Stimulated activated CD4-positive, alpha-beta T cell treated with anti-CD3 and anti-CD28 coated beads, TNF-alpha, amount 100 ng/mL, for 4 hours (primary cell): Measurements from ENCODE around the gene ZNF414.
"Not testable (repeated sequence)": the region's sequence is repeated elsewhere in the genome, so short reads cannot be mapped to it uniquely, and the experiment has no call there.

Experiments
- DNase-seq, 3 experiments: peaks; one replicate each; pipeline ENCODE4 v3.0.0-alpha.2; 2020; ENCODE audit warnings: low read depth in 3 of 3

The ZNF414 gene, protein sequence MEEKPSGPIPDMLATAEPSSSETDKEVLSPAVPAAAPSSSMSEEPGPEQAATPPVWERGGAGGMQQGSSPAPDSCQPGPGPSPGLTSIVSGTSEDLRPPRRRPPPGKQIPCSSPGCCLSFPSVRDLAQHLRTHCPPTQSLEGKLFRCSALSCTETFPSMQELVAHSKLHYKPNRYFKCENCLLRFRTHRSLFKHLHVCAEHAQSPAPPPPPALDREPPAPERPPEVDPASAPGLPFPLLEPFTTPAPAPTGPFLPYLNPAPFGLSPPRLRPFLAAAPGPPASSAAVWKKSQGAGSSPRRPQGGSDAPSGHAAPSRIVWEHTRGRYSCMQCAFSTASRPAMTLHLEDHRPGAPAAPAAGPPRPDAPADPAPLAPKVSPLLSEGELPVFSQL

DNA sequence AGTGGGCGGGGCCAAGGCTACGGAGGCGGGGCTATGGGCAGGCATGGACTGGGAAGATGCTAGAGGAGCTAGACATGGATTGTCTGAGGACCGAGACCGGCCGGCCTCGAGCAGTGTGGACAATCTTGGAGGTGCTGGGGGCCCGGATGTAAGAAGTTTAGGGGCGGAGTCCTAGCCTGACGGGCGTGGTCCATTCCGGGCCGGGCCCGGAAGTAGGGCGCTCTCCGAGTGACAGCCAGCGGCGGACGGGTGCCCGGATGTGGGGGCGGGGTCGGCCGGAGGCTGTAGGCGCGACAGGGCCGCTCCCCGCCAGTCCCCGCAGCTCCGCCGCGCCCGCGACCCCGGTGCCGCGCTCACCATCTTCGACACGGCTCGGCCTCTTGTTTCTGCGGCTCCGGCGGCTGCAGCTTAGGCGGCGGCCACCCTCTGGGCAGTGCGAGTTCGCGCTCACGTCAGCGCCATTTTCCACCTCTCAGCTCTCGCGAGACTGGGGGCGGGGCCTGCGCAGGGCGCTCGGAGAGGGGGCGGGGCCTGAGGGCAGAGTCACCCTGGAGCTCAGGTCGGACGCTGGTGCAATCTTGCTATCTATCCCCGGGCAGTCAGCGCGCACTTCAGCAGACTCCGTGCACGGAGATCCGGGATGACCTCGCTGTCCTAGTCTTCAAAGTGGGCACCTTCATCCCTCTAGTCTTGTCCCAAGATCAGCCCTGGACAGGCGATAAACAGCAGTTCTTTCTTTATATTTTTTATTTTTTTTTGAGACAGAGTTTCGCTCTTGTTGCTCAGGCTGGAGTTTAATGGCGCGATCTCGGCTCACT lies at the start of gene ZNF414:
Gene ZNF414 (minus strand): TSS at position 481 of the 818 bp plus-strand sequence. CDS start 121 bp downstream, at position 360.
- DNase-seq, result peak; percentile 94 to 99 (median 96)

DNA sequence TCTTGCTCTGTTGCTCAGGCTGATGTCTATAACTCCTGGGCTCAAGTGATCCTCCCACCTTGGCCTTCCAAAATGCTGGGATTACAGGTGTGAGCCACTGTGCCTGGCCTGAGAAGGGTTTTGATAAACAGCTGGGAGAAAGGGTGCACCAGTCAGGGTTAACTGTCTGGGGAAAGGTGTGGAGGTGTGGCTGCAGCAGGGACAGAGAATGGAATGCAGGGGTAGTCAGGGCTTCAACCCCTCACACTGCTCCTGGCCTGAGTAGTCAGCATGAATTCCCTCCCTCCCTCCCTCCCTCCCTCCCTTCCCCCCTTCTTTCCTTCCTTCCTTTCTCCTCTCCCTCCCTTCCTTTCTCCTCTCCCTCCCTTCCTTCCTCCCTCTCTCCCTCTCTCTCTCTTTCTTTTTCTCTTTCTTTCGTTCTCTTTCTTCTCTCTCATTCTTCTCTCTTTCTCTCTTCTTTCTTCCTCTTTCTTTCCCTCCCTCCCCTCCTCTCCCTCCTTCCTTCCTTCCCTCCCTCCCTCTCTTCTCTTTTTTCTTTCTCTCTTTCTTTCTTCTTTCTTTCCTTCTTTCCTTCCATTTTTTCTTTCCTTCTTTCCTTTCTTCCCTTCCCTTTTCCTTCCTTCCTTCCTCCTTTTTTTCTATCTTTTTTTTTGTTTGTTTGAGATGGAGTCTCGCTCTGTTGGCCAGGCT lies 47.3 kb upstream of the ZNF414 start:
- no peak for DNase-seq

DNA sequence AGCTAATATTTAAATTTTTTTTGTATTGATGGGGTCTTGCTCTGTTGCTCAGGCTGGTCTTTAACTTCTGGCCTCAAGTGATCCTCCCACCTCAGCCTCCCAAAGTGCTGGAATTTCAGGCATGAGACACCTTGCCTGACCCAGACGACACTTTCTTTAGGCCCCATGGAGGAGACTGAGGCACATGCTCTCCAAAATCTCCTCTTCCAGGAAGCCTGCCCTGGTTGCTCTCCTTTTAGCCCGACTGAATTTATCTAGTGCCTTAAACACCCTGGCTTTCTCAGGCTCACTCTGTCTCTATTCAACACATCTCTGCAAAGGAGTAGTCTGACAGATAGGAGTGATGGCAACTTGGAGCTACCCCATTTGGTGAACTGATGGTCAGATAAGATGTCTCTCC lies 44.4 kb upstream of the ZNF414 start:
- no peak for DNase-seq

DNA sequence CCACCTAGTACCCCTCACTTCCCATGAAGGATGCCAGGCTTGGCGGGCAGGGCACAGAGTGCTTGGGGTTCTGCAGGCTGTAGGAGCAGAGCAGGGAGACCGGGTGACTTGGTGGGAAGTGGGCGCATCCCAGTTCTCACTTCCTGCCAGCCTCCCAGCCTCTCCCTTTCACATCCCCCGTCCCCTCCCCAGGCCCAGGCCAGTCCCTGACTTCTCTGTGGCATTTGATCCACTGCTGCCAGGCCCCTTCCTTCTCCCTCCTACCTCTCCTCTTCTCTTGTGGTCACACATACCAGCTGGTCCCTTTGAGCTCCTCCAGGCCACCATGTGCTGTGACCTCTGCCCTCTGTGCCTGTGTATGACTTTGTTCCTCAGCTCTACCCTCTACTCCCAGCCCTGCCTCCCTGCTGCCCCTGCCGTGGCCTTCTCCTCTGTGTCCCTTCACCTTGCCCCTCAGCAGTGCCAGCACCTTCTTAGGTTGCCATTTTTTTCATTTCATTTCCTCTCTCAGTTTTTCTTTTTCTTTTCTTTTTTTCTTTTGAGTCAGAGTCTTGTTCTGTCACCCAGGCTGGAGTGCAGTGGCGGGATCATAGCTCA lies 43.8 kb upstream of the ZNF414 start:
- no peak for DNase-seq

DNA sequence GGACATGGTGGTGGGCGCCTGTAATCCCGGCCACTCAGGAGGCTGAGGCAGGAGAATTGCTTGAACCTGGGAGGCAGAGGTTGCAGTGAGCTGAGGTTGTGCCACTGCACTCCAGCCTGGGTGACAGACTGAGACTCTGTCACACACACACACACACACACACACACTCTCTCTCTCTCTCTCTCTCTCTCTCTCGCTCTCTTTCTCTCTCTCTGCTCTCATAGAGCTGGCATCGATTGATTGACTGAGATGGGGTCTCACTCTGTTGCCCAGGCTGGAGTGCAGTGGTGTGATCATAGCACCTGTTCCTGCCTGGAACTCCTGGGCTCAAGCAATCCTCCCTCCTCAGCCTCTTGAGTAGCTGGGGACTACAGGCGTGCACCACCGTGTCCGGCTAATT lies 39.8 kb upstream of the ZNF414 start:
- DNase-seq, result not testable (repeated sequence)

DNA sequence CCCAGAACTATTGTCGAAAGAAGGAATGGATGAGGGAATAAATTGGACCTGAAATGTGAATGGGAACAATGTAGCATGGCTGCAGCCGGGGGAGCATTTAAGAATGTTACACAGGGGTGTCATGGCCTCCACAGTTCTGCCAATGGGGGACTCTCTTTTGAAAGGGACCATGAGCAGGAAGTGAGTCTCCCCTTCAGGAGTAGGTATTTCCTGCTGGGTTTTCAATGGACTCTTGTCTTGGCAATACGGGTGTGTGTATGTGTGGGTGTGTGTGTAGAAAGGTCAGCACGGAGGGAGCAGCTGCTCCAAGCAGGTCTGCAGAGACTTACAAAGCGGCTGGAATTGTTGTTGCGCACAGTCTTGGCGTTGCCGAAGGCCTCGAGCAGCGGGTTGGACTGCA lies 38.8 kb upstream of the ZNF414 start:
- DNase-seq, result no peak

DNA sequence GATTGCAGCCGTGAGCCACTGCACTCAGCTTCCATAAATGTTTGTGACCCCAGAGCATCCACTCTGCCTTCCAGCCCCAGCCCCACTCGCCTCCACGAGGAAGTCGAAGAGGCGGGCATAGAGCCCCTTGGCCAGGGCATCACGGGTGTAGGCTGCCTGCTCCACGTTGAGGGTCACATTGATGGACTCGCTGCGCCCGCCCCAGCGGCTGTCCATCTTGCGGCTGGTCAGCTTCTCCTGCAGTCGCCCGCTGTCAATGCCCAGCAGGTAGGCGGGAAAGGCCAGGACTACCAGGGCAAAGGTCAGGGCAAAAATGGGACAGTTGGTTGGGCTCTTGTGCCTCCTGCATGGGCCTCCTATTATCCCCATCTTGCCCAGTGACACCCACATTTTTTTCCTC lies 36.1 kb upstream of the ZNF414 start:
- DNase-seq, result no peak

DNA sequence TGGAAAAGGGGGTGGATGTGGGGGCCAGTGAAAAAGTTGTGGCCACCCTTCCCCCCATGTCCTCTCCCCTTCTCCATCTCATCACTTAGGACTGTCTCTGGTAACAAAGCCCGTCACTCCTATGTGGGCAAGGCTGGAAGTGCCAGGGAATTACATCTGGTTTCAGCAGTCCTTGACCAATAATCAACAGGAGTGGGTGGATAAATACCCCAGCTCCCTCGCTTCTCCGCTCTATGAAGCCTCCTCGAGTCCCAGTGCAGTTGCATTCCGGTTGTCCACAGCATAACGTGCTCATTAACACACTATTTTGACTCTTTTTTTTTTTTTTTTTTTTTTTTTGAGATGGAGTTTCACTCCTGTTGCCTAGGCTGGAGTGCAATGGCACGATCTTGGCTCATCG lies 31.8 kb upstream of the ZNF414 start:
- no peak for DNase-seq

DNA sequence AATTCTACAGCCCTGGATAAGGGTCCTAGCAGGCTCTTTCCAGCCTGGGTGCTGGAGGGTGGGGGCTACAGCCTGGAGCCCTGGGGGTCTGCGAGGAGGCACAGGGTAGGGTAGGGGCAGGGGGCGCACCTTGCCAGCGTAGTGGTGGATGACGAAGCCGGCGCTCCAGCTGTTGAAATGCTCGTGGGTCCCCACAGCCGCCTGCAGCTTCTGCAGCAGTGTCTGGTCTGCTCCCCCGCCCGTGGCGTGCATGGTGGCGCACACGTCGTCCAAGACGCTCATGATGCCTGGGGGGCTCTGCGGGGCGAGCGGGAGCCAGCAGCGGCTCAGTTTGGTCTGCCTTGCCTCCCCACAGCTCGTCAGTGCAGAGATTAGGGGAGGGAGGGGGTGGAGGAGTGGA lies 30.2 kb upstream of the ZNF414 start:
- DNase-seq, result no peak

DNA sequence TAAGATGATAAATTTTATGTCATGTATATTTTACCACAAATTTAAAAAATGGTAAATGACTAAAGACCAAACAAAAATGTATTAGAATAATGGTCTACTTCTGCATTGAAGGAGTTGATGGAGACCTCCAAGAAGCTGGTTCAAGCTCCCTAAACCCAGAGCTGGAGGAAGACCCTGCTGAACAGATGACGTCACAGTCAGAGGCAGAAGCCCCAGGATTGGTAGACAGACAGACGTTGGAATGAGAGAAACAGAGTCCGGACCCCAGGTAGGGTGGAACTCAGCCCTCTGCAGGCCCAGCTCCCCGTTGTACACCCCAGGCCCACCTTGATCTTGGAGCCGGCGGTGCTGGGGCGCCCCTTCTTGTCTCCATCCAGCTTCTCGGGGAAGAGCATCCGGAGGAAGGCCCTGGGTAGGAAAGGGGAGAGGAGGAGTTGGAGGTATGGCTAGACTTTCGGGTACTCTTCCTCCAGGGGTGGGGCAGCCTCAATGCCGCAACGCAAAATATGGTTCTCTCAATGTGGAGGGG lies 25.7 kb upstream of the ZNF414 start:
- no peak for DNase-seq

DNA sequence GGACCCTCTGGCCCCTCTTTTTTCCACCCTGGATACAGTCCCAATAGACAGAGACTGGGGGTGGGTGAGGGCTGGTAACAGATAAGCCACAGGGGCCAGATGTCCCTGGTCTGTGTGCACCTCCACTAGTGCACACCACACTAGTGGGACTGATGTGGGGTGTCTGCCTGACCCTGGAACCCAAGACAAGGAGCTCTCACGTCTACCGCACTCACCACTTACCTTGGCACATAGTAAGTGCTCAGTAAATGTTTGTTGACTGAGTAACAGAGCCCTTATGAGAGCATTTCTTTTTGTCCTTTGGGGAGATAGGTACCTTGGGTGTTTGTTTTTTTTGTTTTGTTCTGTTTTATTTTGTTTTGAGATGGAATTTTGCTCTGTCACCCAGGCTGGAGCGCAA lies 23.1 kb upstream of the ZNF414 start:
- DNase-seq, result no peak

DNA sequence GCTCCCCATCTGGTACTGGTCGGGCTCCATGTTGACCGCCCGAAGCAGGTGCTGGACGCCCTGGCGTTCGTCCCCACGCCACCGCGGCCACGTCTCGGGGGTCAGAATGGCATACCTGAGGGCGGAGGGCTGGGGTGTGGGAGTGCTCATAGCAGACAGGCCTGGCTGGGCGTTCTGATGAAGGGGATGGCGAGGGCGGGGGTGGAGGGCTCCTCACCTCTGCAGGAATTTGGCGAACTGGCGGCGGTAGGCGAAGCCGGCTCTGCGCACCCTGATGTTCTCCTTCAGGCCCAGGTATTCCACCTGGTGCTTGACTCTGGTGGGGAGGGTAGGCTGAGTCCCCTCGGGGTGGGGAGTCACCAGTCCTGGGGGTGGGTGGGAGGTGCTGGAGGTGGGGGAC lies 22.3 kb upstream of the ZNF414 start:
- no peak for DNase-seq

DNA sequence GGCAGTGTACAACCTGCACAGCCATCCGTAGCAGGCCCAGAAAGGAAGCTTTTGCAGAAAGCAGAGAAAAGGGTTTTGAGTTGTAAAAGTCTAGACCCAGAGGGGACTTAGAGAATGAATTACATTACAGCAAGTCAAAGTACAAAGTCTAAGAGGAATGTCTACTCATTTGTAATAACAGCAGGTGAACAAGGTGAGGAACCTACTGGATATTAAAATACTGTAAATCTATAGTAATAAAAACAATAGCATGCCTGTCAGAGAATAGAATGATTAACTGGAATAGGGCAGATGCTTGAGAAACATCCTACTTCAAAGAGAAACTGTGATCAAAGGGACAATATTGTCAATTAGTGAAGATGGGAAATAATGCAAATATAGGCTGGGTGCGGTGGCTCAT lies 18.3 kb upstream of the ZNF414 start:
- no peak for DNase-seq

DNA sequence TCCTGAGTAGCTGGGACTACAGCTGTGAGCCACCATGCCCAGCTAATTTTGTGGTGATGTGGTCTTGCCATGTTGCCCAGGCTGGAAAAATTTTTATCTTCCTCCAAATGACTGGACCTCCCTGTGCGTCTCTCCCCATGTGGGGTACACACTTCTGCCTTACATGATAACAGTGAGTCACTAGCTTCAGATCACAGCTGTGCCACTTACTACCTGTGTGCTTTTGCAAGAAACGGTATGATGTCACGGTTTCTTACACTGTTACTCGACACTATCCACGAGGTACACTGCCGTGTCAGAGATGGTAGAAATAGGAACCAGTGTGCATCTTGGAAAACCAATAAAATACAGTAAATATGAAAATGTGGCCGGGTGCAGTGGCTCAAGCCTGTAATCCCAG lies 17.5 kb upstream of the ZNF414 start:
- DNase-seq, result no peak

DNA sequence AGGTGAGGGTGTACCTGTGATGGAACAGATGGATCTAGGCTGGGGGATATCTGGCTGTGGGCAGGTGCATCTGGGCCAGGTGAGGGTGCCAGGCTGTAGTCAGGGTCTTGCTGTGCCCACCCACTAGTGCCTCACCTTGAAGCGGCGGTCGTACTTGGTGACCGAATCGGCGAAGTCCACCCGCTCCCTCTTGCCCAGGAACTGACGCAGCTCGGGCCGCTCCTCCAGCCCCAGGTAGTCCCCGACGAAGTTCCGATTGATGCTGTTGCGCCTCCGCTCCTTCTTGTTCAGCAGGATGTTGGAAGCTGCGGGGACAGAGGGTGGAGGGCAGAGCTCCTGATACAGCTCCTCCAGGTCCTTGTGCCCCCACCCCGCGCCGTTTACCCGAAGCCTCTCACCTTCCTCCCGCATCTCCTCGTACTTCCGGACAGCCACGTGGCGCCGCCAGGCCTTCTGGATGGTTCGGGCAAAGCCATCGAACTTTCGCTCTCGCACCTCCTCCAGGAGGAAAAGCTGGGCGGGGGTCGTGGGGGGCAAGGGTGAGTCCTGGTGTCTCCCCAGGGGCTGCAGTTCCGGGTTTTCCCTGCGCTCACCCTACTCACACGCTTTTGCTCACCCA lies 16.2 kb upstream of the ZNF414 start:
- no peak for DNase-seq

DNA sequence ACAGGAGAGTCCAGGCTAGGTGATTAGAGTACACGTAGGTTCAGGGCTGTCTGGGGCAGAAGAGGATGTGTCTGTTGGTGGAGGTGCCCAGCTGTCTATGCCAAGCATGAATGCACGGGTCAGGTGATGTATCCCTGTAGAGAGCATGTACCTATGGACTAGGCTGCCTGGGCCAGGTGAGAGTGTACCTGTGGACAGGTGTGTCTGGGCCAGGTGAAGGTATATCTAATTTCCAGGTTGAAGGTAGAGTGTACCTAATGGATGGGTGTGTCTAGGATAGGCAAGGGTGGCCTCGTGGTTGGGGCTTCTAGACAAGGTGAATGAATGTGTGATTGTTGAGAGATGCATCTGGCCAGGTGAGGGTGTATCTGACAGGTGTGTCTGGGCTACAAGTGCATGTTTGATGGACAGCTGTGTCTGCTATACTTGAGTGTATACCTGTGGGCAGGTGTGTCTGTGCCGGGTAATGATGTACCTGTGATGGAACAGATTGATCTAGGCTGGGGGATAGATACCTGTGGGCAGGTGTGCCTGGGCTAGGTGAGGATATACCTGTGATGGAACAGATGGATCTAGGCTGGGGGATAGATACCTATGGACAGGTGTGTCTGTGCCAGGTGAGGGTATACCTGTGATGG lies 15.5 kb upstream of the ZNF414 start:
- no peak for DNase-seq

DNA sequence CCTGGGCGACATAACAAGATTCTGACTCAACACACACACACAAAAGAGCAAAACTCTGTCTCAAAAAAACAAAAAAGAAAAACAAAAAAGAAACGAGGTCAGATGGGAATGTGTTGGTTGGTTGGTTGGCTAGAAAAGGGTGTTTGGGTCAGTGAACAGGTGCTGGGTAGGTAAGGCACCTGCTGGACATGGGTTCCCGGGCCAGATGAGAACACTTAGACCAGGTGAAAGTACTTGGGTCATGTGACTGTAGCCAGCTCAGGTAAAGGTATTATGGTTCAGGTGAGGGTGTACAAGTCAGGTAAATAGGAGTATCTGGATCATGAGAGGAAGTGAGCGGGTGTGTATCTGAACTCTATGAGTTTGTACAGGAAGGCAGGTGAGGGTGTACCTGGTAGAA lies 14.5 kb upstream of the ZNF414 start:
- DNase-seq, result no peak

DNA sequence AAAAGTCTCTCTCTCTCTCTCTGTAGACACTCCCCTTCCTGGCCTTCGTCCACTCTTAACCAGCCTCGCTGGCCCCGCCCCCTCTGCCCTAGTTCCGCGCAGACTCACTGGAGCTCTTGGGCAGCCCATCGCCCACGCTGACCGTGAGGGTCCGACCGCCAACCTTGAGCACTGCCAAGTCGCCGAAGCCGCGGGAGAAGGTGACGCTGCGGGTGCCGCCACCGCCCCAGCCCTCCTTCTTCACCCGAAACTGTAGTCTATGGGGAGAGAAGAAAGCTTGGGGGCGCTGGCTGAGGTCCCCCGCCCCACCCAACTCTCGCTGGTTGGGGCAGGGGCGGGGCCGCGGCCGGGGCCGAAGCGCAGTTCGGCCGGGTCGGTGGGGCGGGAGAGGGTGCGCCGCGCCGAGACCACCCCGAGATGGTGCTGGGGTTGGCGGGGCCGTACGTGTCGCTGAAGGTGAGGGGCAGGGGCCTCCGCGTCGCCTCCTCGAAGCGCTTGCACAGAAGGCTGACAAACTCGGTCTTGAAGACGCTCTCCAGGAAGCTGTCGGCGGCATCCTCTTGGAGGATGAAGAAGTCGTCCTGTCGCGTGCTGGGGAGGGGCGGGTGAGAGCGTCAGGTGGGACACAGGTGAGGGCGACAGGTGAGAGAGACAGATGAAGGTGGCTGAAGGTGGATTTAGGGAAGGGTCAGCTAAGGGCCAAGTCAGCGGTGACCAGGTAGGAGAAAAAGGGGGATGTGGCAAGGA lies 12.6 kb upstream of the ZNF414 start:
- no peak for DNase-seq

DNA sequence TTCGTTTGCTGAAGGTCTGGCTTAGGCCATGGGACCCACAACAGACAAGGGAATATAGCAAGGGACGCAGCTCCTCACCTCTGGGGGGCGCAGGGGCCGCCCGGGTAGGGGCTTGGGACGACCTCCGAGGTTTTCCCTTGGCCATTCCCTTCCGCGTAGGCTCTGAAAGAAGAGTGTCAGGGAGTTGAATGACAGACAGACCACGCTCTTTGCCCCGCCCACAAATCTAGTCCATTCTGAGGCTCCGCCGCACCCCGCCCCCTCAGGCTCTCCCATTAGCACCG lies 11.4 kb upstream of the ZNF414 start:
- no peak for DNase-seq

DNA sequence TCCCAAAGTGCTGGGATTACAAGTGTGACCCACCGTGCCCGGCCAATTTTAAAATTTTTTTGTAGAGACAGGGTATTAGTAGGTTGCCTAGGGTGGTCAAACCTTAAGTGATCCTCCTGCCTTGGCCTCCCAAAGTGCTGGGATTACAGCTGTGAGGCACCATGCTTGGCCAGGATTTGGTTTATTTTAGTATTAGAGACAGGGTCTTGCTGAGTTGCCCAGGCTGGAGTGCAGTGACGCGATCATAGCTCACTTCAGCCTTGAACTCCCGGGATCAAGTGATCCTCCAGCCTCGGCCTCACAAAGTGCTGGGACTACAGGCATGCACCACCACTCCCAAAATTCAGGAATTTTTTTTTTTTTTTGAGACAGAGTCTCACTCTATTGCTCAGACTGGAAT lies 5.4 kb upstream of the ZNF414 start:
- no peak for DNase-seq

DNA sequence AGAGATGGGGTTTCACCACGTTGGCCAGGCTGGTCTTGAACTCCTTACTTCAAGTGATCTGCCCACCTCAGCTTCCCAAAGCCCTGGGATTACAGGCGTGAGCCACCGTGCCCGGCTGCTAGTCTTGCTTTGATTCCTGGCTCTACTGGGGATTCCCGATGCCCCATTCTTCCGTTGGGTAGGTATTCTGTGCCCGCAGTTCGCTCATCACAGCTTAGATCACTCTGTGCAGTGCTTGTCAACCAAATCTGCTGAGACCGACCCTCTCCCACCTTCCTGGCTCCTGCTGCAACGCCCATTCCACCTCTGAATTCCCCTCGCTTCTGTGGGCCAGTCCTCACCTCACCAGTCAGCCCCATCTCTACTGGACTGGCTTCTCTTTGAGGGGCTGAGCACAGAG lies 4.6 kb upstream of the ZNF414 start:
- no peak for DNase-seq
